ENCODE results near the gene AP2A1. TPM values are rescaled to one million over a fixed set of nuclear protein-coding genes. Genes with fewer than 3 reads are reported as not detected.
A peak's percentile ranks its signal among the peaks of the same experiment; 100 is the strongest.

The AP2A1 gene
- total RNA-seq, 1 experiment from 2014 or later, result 119 TPM

DNA sequence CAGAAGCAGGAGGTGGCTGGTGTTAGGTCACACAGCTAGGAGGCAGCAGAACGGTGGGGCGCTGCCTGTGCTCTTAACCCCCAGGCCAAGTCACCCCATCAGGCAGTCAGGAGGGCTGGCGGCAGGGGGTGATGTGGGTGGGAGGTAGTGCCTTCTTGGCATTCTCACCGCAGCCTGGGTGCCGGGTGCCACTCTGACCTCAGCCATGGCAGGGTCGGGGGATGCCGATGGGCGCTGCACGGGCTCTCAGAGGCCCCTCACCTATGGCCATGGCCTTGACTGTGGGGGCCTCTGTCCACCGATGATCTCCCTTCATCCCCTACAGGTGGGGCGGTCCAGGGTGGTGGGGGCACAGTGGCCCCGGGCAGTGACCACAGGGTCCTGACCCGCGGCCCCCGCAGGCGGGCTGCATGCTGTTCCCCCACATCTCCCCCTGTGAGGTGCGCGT, 89.8 kb downstream of the AP2A1 start:
- Mint-ChIP-seq H3K4me3 (no peak overlapping the region), H3K27ac (no peak overlapping the region), H3K27me3 (ENCODE audit: low read depth) (peaks cover 3% of the 10 kb centered on the region; the same call in 1 of the 2 replicates), H3K9me3 (no peaks in the 10 kb centered on the region), H3K36me3 (peaks cover 28% of the 10 kb centered on the region), H3K4me1 (peaks cover 23% of the 10 kb centered on the region)
- ATAC-seq (no peak), DNase-seq (ENCODE audit: low spot score) (no peak)
- TF ChIP-seq, protein P1, sequence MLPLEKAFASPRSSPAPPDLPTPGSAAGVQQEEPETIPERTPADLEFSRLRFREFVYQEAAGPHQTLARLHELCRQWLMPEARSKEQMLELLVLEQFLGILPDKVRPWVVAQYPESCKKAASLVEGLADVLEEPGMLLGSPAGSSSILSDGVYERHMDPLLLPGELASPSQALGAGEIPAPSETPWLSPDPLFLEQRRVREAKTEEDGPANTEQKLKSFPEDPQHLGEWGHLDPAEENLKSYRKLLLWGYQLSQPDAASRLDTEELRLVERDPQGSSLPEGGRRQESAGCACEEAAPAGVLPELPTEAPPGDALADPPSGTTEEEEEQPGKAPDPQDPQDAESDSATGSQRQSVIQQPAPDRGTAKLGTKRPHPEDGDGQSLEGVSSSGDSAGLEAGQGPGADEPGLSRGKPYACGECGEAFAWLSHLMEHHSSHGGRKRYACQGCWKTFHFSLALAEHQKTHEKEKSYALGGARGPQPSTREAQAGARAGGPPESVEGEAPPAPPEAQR (CRISPR knock-in tag; IDR thresholded peaks at IDR 0.05), result no peak
- TF ChIP-seq, protein P2, sequence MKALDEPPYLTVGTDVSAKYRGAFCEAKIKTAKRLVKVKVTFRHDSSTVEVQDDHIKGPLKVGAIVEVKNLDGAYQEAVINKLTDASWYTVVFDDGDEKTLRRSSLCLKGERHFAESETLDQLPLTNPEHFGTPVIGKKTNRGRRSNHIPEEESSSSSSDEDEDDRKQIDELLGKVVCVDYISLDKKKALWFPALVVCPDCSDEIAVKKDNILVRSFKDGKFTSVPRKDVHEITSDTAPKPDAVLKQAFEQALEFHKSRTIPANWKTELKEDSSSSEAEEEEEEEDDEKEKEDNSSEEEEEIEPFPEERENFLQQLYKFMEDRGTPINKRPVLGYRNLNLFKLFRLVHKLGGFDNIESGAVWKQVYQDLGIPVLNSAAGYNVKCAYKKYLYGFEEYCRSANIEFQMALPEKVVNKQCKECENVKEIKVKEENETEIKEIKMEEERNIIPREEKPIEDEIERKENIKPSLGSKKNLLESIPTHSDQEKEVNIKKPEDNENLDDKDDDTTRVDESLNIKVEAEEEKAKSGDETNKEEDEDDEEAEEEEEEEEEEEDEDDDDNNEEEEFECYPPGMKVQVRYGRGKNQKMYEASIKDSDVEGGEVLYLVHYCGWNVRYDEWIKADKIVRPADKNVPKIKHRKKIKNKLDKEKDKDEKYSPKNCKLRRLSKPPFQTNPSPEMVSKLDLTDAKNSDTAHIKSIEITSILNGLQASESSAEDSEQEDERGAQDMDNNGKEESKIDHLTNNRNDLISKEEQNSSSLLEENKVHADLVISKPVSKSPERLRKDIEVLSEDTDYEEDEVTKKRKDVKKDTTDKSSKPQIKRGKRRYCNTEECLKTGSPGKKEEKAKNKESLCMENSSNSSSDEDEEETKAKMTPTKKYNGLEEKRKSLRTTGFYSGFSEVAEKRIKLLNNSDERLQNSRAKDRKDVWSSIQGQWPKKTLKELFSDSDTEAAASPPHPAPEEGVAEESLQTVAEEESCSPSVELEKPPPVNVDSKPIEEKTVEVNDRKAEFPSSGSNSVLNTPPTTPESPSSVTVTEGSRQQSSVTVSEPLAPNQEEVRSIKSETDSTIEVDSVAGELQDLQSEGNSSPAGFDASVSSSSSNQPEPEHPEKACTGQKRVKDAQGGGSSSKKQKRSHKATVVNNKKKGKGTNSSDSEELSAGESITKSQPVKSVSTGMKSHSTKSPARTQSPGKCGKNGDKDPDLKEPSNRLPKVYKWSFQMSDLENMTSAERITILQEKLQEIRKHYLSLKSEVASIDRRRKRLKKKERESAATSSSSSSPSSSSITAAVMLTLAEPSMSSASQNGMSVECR (CRISPR knock-in tag; IDR thresholded peaks at IDR 0.05; ENCODE audit: borderline replicate concordance), result peak; percentile 39; the same call in 1 of the 2 replicates
- TF ChIP-seq, protein P3, sequence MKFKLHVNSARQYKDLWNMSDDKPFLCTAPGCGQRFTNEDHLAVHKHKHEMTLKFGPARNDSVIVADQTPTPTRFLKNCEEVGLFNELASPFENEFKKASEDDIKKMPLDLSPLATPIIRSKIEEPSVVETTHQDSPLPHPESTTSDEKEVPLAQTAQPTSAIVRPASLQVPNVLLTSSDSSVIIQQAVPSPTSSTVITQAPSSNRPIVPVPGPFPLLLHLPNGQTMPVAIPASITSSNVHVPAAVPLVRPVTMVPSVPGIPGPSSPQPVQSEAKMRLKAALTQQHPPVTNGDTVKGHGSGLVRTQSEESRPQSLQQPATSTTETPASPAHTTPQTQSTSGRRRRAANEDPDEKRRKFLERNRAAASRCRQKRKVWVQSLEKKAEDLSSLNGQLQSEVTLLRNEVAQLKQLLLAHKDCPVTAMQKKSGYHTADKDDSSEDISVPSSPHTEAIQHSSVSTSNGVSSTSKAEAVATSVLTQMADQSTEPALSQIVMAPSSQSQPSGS (CRISPR knock-in tag; IDR thresholded peaks at IDR 0.05; ENCODE audit: borderline replicate concordance, low read depth), result no peak
- TF ChIP-seq SMAD4 (CRISPR knock-in tag; IDR thresholded peaks at IDR 0.05) (0 out of 2 replicates have a peak, but pooled peaks have one; percentile 11), GABPB1 (CRISPR knock-in tag; IDR thresholded peaks at IDR 0.05) (no peak)
- ChIA-PET POLR2A (interaction anchor here (1.1 kb wide), 1 partner anchor 9 kb away, joined by 3 read pairs; no protein-coding TSS in a partner anchor), CTCF (no interaction called here)

Small RNA genes within 50 kb of the gene (microRNA-seq; reads per million reads assigned to microRNA genes)
- gene MIR4749 (ENCODE audit: borderline number of aligned reads) (2.1 reads per million), gene MIR6799 (ENCODE audit: borderline number of aligned reads) (not detected), gene MIR6800 (ENCODE audit: borderline number of aligned reads) (not detected)

Other genes starting within 250 kb of the AP2A1 start
- gene RCN3, start 239.0 kb upstream of the AP2A1 start, total RNA-seq (2021), result 14.3 to 20.6 TPM (median 20.3 TPM) in 3 replicates
- gene NOSIP, start 186.4 kb upstream of the AP2A1 start, total RNA-seq (2021), result 82.3 to 97.9 TPM (median 87.6 TPM) in 3 replicates
- 5.9 to 7.0 TPM (median 6.9 TPM) in 3 replicates for gene PRRG2, start 185.7 kb upstream of the AP2A1 start, total RNA-seq (2021)
- gene PRR12, start 175.8 kb upstream of the AP2A1 start, total RNA-seq (2021), result 78.6 to 86.1 TPM (median 83.3 TPM) in 3 replicates
- 11.4 to 17.9 TPM (median 15.7 TPM) in 3 replicates for gene RRAS, start 126.9 kb upstream of the AP2A1 start, total RNA-seq (2021)
- gene SCAF1, start 124.8 kb upstream of the AP2A1 start, total RNA-seq (2021), result 103 to 109 TPM (median 105 TPM) in 3 replicates
- gene IRF3, start 101.1 kb upstream of the AP2A1 start, total RNA-seq (2021), result 149 to 165 TPM (median 154 TPM) in 3 replicates
- gene BCL2L12, start 101.1 kb upstream of the AP2A1 start, total RNA-seq (2021), result 139 to 146 TPM (median 140 TPM) in 3 replicates
- gene PRMT1, start 89.7 kb upstream of the AP2A1 start, total RNA-seq (2021), result 500 to 527 TPM (median 518 TPM) in 3 replicates
- 5.9 to 6.7 TPM (median 6.2 TPM) in 3 replicates for gene ADM5, start 77.4 kb upstream of the AP2A1 start, total RNA-seq (2021)
- gene CPT1C, start 75.9 kb upstream of the AP2A1 start, total RNA-seq (2021), result 74.6 to 89.5 TPM (median 85.4 TPM) in 3 replicates
- 0.30 to 0.55 TPM (median 0.48 TPM) in 3 replicates for gene TSKS, start 3.7 kb upstream of the AP2A1 start, total RNA-seq (2021)
- 35.1 to 36.3 TPM (median 35.7 TPM) in 3 replicates for gene FUZ, start 46.3 kb downstream of the AP2A1 start, total RNA-seq (2021)
- gene MED25, start 51.3 kb downstream of the AP2A1 start, total RNA-seq (2021), result 80.2 to 81.2 TPM (median 81.2 TPM) in 3 replicates
- 296 to 316 TPM (median 306 TPM) in 3 replicates for gene PTOV1, start 84.2 kb downstream of the AP2A1 start, total RNA-seq (2021)
- gene PNKP, start 100.6 kb downstream of the AP2A1 start, total RNA-seq (2021), result 133 to 146 TPM (median 142 TPM) in 3 replicates
- gene AKT1S1, start 110.4 kb downstream of the AP2A1 start, total RNA-seq (2021), result 41.9 to 47.8 TPM (median 46.5 TPM) in 3 replicates
- gene TBC1D17, start 110.7 kb downstream of the AP2A1 start, total RNA-seq (2021), result 44.4 to 52.8 TPM (median 46.7 TPM) in 3 replicates
- 0.83 to 1.4 TPM (median 0.99 TPM) in 3 replicates for gene IL4I1, start 129.9 kb downstream of the AP2A1 start, total RNA-seq (2021)
- gene ATF5, start 162.2 kb downstream of the AP2A1 start, total RNA-seq (2021), result 9.0 to 10.8 TPM (median 10.8 TPM) in 3 replicates
- gene NUP62, start 162.5 kb downstream of the AP2A1 start, total RNA-seq (2021), result 87.1 to 91.4 TPM (median 90.3 TPM) in 3 replicates
- gene SIGLEC11, start 194.2 kb downstream of the AP2A1 start, total RNA-seq (2021), result not detected in 3 replicates